IPS-15b (cell line): Measurements from ENCODE around the gene ALDH5A1.

Experiments
- H3K27me3 ChIP-seq: one replicate; pipeline ENCODE4 v1.6.1; 2013; ENCODE audit warnings: low read length; ENCODE audit not compliant: control insufficient read depth, insufficient read depth
- H3K36me3 ChIP-seq: one replicate; pipeline ENCODE4 v1.6.1; 2013; ENCODE audit warnings: low read length; ENCODE audit not compliant: control insufficient read depth, insufficient read depth
- H3K4me1 ChIP-seq: one replicate; pipeline ENCODE4 v1.6.1; 2013; ENCODE audit warnings: mild to moderate bottlenecking, low read length; ENCODE audit not compliant: control insufficient read depth, insufficient read depth
- H3K4me3 ChIP-seq: one replicate; pipeline ENCODE4 v1.5.1; 2013; ENCODE audit warnings: low read depth, low read length
- H3K9ac ChIP-seq: one replicate; pipeline ENCODE4 v1.6.1; 2013; ENCODE audit warnings: low read depth, mild to moderate bottlenecking, low read length
- H3K9me3 ChIP-seq: one replicate; pipeline ENCODE4 v1.6.1; 2013; ENCODE audit warnings: mild to moderate bottlenecking, low read length; ENCODE audit not compliant: control insufficient read depth, insufficient read depth

Gene ALDH5A1

DNA sequence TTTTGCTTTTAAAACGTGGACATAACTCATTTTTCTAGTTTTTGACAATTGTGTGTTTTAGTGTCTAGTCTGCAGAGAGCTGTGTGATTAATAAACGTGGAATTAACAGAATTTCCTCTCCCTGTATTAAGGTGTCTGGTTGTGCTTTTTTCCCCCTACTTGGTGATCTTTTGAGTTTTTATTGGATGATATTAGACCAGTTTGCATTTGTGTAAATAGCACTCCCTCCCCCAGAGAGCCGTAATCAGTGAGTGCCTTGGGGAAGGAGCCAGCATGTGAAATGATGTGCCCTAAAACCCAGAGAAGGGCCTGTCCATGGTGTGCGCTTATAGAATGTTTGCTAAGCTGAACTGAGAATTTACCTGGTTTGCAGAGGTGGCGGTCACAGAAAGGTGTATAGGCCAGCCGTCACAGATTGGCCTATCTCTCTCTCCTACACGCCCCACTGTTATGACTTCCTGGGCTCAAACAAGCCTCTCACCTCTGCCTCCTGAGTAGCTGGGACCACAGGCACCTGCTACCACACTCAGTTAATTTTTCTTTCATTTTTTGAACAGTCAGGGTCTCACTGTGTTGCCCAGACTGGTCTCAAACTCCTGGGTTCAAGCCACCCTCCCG, 42.4 kb downstream of the ALDH5A1 start:
- Histone ChIP-seq H3K36me3 (no peaks in the 10 kb centered on the region), H3K27me3 (no peaks in the 10 kb centered on the region), H3K9ac (no peak overlapping the region), H3K4me1 (no peaks in the 10 kb centered on the region), H3K4me3 (no peak overlapping the region), H3K9me3 (no peaks in the 10 kb centered on the region)

DNA sequence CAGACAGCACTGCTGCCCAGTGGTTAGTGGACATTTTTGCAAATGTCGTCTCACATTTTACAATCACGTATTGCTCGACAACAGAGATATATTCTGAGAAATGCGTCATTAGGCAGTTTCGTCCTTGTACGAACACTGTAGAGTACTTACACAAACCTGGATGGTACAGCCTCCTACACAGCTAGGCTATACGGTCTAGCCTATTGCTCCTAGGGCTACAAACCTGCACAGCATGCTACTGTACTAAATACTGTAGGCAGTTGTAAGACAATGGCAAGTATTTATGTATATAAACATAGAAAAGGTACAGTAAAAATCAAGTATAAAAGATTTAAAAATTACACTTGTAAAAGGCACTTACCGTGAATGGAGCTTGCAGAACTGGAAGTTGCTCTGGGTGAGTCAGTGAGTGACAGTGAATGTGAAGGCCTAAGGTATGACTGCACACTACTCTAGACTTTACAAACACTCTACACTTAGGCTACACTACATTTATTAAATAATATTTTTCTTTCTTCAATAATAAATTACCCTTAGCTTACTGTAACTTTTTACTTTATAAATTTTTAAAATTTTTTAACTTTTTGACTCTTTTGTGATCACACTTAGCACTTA, 43.1 kb downstream of the ALDH5A1 start:
- Histone ChIP-seq H3K36me3 (no peaks in the 10 kb centered on the region), H3K4me3 (no peak overlapping the region)

DNA sequence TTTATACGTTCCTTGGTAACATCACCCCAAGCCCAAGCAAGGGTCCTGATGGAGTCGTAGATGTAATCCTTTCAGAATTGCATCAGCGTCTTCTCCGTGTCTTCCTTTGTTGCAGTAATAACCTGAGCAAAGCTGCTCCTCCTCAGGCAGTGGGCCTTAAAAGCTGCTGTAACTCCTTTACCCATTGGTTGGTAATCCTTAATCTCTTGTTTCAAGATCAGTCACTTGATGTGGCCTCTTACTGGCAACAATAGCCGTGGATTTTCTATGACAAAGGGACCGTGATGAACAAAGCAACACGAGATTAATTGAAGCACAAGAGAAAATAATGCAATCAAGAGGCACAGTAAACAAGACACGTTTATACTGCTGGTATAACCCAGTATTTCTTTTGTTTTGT, 44.6 kb downstream of the ALDH5A1 start:
- no peaks in the 10 kb centered on the region for H3K27me3 ChIP-seq
- H3K9ac ChIP-seq = no peak overlapping the region
- H3K4me1 ChIP-seq = no peaks in the 10 kb centered on the region
- H3K36me3 ChIP-seq = no peaks in the 10 kb centered on the region
- no peak overlapping the region for H3K4me3 ChIP-seq
- no peaks in the 10 kb centered on the region for H3K9me3 ChIP-seq

More for the DNA sequence above, 43.1 kb downstream of the ALDH5A1 start:
- Histone ChIP-seq H3K9ac (no peak overlapping the region), H3K9me3 (no peaks in the 10 kb centered on the region), H3K27me3 (no peaks in the 10 kb centered on the region), H3K4me1 (no peaks in the 10 kb centered on the region)

DNA sequence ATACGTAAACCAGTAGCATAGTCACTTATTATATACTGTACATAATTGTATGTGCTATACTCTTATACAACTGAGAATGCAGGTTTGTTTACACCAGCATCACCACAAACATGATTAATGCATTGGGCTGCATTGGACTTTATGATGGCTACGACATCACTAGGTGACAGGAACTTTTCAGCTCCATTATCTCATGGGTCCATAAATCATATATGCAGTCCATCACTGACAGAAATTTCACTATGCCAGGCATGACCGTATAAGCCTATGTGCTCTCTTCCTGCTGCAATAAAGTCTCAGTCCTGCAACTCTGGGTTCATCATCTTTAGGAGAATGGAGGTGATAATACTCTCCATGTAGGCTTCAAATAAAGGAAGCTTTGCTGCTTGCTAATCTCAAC, 45.4 kb downstream of the ALDH5A1 start:
- Histone ChIP-seq H3K9me3 (no peaks in the 10 kb centered on the region), H3K36me3 (no peaks in the 10 kb centered on the region), H3K4me1 (no peaks in the 10 kb centered on the region), H3K27me3 (no peaks in the 10 kb centered on the region), H3K9ac (no peak overlapping the region), H3K4me3 (no peak overlapping the region)

DNA sequence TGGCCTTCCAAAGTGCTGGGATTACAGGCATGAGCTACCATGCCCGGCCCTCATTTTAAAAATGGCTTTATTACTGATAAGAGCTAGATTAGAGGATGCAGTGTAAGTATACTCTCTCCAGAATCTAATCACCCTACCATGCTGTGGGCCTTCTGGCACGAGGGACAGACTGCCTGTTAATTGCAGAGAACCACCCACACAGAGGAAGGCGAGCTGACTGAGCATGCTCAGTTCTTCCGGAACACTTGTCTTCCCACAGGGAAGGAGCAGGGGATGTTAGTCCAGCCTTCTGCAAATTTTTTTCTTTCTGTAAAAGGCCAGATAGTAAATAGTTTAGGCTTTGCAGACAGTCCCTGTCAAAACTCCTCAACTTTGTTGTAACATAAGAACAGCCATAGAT, 48.9 kb downstream of the ALDH5A1 start:
- no peaks in the 10 kb centered on the region for H3K36me3 ChIP-seq
- no peak overlapping the region for H3K9ac ChIP-seq
- H3K4me3 ChIP-seq = no peak overlapping the region
- no peaks in the 10 kb centered on the region for H3K27me3 ChIP-seq
- H3K9me3 ChIP-seq = no peaks in the 10 kb centered on the region
- no peaks in the 10 kb centered on the region for H3K4me1 ChIP-seq

DNA sequence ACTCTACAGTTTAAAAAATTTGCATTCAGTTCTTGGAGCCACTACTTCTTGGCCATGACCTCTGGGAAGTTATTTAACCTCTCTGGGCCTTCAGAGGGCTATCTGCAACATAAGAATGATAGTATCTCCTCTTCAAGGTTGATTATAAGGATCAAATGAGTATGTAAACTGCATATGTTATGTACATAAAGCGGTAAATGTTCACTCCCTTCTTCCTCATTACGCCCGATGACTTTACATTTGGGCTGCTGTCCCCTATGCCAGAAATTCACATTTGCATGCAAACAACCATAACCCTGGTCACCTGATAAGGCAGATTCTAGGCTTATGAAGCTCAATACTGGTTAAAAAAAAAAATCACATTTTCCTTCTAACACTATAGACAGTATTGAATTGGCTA, 50.4 kb downstream of the ALDH5A1 start:
- no peak overlapping the region for H3K4me3 ChIP-seq
- no peaks in the 10 kb centered on the region for H3K36me3 ChIP-seq
- H3K4me1 ChIP-seq = no peaks in the 10 kb centered on the region
- no peaks in the 10 kb centered on the region for H3K9me3 ChIP-seq
- no peak overlapping the region for H3K9ac ChIP-seq
- no peaks in the 10 kb centered on the region for H3K27me3 ChIP-seq

DNA sequence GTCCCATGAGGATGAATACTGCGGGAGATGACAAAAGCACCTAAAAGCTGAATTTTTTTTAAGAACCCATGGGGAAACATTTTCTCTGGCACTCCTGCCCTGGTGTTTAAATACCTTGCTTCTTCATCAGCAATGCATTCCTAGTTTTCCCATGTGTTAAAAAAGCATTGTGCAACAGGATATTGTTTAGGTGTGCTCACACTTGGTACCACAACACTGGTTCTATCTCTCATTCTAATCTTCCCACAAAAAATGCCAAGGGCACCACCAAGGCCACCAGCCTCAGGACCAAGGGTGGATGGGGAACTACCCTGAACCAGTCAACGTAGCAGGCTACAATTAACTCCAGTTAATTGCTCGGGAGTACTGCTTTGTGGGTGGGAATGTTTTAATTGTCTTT, 50.9 kb downstream of the ALDH5A1 start:
- no peak overlapping the region for H3K9ac ChIP-seq
- H3K4me1 ChIP-seq = no peaks in the 10 kb centered on the region
- H3K27me3 ChIP-seq = no peaks in the 10 kb centered on the region
- no peaks in the 10 kb centered on the region for H3K9me3 ChIP-seq
- H3K4me3 ChIP-seq = no peak overlapping the region
- H3K36me3 ChIP-seq = no peaks in the 10 kb centered on the region

DNA sequence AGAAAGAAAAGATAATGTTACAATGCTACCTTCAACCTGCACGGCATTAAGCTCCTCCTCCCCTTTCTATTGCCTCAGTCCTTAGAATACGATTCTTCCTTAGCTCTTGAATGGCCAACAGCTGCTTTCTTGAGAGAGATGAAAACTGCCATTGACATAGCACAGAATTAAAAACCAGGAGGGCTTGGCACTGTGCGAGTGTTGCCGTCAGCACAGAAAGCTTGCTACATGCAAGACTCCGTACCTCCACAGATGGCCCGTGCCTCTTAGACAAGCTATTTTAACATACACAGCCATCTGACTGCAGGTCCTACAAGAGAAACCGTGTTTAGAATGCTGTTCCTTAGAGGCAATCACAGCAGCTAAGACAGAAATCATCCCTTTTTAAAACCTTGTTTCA, 51.7 kb downstream of the ALDH5A1 start:
- Histone ChIP-seq H3K9me3 (no peaks in the 10 kb centered on the region), H3K27me3 (no peaks in the 10 kb centered on the region), H3K9ac (no peak overlapping the region), H3K36me3 (no peaks in the 10 kb centered on the region), H3K4me1 (no peaks in the 10 kb centered on the region), H3K4me3 (no peak overlapping the region)

DNA sequence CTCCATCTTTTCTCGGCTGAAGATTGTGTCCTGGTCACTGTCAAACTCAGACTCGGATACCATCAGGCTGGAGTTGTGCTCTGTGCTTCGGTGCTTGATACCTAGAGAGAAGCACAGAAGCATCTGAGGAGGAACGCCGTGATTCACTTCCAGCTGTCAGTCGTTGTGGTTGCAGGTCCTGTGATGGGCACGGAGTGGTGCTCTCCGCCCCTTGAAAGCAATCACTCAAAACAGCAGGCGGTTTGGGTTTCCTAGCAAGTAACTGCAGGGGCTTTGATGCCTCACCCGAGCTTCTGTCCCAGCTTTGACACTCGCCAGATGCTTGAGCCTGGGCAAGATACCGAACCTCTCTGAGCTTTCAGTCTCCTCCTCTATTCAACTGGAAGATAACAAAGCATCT, 52.5 kb downstream of the ALDH5A1 start:
- Histone ChIP-seq H3K4me3 (no peak overlapping the region), H3K27me3 (no peaks in the 10 kb centered on the region), H3K36me3 (no peaks in the 10 kb centered on the region), H3K9me3 (no peaks in the 10 kb centered on the region), H3K9ac (no peak overlapping the region), H3K4me1 (no peaks in the 10 kb centered on the region)

DNA sequence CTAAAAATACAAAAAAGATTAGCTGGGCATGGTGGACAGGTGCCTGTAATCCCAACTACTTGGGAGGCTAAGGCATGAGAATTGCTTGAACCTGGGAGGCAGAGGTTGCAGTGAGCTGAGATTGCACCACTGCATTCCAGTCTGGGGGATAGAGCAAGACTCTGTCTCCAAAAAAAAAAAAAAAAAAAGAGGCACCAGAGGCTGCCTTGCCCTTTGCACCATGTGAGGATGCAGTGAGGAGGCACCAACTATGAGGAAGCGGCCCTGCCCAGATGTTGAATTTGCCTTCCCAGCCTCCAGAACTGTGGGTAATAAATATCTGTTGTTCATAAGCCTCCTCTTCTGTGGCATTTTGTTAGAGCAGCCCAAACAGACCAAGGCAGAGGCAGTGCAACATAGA, 54.4 kb downstream of the ALDH5A1 start:
- H3K27me3 ChIP-seq = no peaks in the 10 kb centered on the region
- no peaks in the 10 kb centered on the region for H3K36me3 ChIP-seq
- no peaks in the 10 kb centered on the region for H3K4me1 ChIP-seq
- H3K4me3 ChIP-seq = no peak overlapping the region
- H3K9me3 ChIP-seq = no peaks in the 10 kb centered on the region
- no peak overlapping the region for H3K9ac ChIP-seq

DNA sequence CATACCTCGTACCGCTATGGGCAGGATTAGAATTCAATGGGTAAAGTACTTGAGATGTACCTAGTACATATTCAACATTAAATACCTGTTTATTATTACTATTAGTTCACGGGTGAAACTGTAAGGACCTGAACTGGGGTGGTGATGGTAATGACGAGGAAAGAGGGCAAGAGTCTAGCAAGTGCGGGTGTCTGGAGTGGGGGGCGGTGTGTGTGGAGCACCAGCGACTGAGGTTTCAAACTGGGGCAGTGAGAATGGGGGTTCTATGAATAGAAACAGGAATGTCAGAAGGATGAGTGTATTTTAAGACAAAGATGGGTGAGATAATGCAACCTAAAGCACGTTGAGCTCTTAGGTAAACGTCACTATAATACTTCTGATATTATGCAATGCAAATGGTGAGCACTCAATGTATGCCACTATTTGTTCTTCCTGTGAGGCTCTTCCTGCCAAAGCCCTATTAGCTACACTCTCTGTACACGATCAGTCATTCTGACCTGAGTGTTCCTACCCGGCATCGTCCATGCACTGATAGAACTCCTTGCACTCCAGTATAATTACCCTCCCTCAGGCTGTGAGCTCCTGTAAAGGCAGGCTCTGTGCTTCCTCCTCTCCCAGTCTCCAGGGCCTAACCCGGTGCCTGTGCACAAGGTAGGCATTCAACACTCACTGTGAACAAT, 55.0 kb downstream of the ALDH5A1 start:
- H3K4me1 ChIP-seq = no peaks in the 10 kb centered on the region
- H3K9me3 ChIP-seq = no peaks in the 10 kb centered on the region
- H3K27me3 ChIP-seq = no peaks in the 10 kb centered on the region
- no peaks in the 10 kb centered on the region for H3K36me3 ChIP-seq
- no peak overlapping the region for H3K4me3 ChIP-seq
- no peak overlapping the region for H3K9ac ChIP-seq

DNA sequence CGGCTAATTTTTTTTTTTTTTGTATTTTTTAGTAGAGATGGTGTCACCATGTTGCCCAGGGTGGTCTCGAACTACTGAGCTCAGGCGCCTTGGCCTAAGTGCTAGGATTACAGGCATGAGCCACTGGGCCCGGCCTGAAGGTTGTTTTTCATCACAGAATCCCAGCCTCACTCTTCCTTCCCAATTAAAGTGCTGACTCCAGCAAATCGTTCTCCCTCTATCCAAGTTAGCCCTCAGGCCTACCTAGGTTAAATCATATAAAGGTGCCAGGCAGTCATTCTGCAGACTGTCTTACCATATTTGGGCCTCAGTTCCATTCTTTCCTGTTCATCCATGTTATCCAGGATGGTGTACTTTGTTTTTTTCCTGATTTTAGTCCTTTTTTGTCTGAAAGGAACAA, 56.4 kb downstream of the ALDH5A1 start:
- no peaks in the 10 kb centered on the region for H3K4me1 ChIP-seq
- no peaks in the 10 kb centered on the region for H3K9me3 ChIP-seq
- no peak overlapping the region for H3K4me3 ChIP-seq
- H3K27me3 ChIP-seq = no peaks in the 10 kb centered on the region
- H3K9ac ChIP-seq = no peak overlapping the region
- no peaks in the 10 kb centered on the region for H3K36me3 ChIP-seq
